Measurements from ENCODE around the gene KCNIP3.
"Not testable (repeated sequence)": the region's sequence is repeated elsewhere in the genome, so short reads cannot be mapped to it uniquely, and the experiment has no call there.

- TF ChIP-seq CTCF (IDR thresholded peaks at IDR 0.05; ENCODE audit: borderline replicate concordance, extremely low read depth, low read length, poor library complexity, severe bottlenecking); EZH2 (IDR thresholded peaks at IDR 0.05; ENCODE audit: borderline replicate concordance, low read depth, low read length, severe bottlenecking): not testable (repeated sequence)
Measured at GRCh38 chr2:95403824-95404223, 106.7 kb downstream of the KCNIP3 start.
